ENCODE results near the gene CFAP20. TPM values are rescaled to one million over a fixed set of nuclear protein-coding genes. Genes with fewer than 3 reads are reported as not detected.

CFAP20 gene
- total RNA-seq, 1 experiment from 2014 or later: 59.7 TPM

DNA sequence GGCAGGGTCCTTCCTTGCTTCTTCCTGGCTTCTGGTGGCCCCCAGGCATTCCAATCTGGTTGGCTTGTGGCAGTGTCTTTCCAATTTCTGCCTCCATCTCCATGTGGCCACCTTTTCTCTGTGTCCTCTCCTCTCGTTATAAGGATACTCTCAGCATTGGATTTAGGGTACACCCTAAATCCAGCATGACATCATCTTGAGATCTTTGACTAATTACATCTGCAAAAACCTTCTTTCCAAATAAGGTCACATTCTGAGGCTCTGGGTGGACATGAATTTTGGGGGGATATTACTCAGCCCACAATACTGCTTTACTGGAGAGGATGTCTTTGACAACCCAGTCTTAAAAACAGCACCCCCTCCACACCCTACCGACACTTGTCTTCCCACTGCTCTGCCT, 18.9 kb upstream of the CFAP20 start:
- no peaks in the 10 kb centered on the region for H3K9me2 ChIP-seq (ENCODE audit: insufficient read depth)
- no peaks in the 10 kb centered on the region for H3K4me1 ChIP-seq (ENCODE audit: control insufficient read depth in 1 of 2, insufficient read depth in 2 of 2, low read length in 2 of 2)
- 0 out of 2 replicates have a peak, but pooled peaks cover 2% of the 10 kb centered on the region for H3K27me3 ChIP-seq (ENCODE audit: insufficient read depth, low read length)
- RAD21 ChIA-PET (ENCODE audit: low non-redundant PET in 1 of 2, low total read pairs in 2 of 2, uncharacterized antibody in 2 of 2, unreplicated experiment in 2 of 2): no interaction called here
- no peaks in the 10 kb centered on the region for H3K9me3 ChIP-seq (ENCODE audit: control insufficient read depth in 1 of 2, insufficient read depth in 1 of 2, low read depth in 1 of 2, low read length in 2 of 2)
- TF ChIP-seq YY1 (IDR thresholded peaks at IDR 0.05; ENCODE audit: extremely low read depth, insufficient replicate concordance, low read depth, low read length): no peak
- no peak for TF ChIP-seq EZH2 (IDR thresholded peaks at IDR 0.05)
- no peak for TF ChIP-seq EZH2phosphoT487 (IDR thresholded peaks at IDR 0.05; ENCODE audit: borderline replicate concordance)
- TF ChIP-seq, protein P1, sequence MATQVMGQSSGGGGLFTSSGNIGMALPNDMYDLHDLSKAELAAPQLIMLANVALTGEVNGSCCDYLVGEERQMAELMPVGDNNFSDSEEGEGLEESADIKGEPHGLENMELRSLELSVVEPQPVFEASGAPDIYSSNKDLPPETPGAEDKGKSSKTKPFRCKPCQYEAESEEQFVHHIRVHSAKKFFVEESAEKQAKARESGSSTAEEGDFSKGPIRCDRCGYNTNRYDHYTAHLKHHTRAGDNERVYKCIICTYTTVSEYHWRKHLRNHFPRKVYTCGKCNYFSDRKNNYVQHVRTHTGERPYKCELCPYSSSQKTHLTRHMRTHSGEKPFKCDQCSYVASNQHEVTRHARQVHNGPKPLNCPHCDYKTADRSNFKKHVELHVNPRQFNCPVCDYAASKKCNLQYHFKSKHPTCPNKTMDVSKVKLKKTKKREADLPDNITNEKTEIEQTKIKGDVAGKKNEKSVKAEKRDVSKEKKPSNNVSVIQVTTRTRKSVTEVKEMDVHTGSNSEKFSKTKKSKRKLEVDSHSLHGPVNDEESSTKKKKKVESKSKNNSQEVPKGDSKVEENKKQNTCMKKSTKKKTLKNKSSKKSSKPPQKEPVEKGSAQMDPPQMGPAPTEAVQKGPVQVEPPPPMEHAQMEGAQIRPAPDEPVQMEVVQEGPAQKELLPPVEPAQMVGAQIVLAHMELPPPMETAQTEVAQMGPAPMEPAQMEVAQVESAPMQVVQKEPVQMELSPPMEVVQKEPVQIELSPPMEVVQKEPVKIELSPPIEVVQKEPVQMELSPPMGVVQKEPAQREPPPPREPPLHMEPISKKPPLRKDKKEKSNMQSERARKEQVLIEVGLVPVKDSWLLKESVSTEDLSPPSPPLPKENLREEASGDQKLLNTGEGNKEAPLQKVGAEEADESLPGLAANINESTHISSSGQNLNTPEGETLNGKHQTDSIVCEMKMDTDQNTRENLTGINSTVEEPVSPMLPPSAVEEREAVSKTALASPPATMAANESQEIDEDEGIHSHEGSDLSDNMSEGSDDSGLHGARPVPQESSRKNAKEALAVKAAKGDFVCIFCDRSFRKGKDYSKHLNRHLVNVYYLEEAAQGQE (IDR thresholded peaks at IDR 0.05; ENCODE audit: low read depth): no peak
- TF ChIP-seq, protein P2, sequence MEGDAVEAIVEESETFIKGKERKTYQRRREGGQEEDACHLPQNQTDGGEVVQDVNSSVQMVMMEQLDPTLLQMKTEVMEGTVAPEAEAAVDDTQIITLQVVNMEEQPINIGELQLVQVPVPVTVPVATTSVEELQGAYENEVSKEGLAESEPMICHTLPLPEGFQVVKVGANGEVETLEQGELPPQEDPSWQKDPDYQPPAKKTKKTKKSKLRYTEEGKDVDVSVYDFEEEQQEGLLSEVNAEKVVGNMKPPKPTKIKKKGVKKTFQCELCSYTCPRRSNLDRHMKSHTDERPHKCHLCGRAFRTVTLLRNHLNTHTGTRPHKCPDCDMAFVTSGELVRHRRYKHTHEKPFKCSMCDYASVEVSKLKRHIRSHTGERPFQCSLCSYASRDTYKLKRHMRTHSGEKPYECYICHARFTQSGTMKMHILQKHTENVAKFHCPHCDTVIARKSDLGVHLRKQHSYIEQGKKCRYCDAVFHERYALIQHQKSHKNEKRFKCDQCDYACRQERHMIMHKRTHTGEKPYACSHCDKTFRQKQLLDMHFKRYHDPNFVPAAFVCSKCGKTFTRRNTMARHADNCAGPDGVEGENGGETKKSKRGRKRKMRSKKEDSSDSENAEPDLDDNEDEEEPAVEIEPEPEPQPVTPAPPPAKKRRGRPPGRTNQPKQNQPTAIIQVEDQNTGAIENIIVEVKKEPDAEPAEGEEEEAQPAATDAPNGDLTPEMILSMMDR (IDR thresholded peaks at IDR 0.05 in 2 of 3, conservative IDR thresholded peaks at IDR 0.05 in 1 of 3; ENCODE audit: borderline replicate concordance in 1 of 3, insufficient read depth in 1 of 3, low read depth in 2 of 3, low read length in 2 of 3): no peak
- TF ChIP-seq SIN3A (IDR thresholded peaks at IDR 0.05; ENCODE audit: low read depth): no peak
- TF ChIP-seq JUND (IDR thresholded peaks at IDR 0.05): no peak
- TF ChIP-seq, protein P3, sequence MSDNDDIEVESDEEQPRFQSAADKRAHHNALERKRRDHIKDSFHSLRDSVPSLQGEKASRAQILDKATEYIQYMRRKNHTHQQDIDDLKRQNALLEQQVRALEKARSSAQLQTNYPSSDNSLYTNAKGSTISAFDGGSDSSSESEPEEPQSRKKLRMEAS (IDR thresholded peaks at IDR 0.05): no peak
- TF ChIP-seq SRF (IDR thresholded peaks at IDR 0.05; ENCODE audit: low read depth): no peak
- TF ChIP-seq SP1 (IDR thresholded peaks at IDR 0.05; ENCODE audit: low read depth): no peak
- no peak for TF ChIP-seq FOSL1 (IDR thresholded peaks at IDR 0.05; ENCODE audit: low read depth)
- no peak for TF ChIP-seq TCF7L2 (IDR thresholded peaks at IDR 0.05; ENCODE audit: borderline replicate concordance, extremely low read depth, insufficient read depth, insufficient read length)
- no peak for TF ChIP-seq CEBPB (IDR thresholded peaks at IDR 0.05; ENCODE audit: low read depth)
- no peak for TF ChIP-seq ELF1 (IDR thresholded peaks at IDR 0.05; ENCODE audit: borderline replicate concordance, low read depth)
- TF ChIP-seq ZFX (IDR thresholded peaks at IDR 0.05): no peak
- TF ChIP-seq POLR2AphosphoS5 (IDR thresholded peaks at IDR 0.05; ENCODE audit: low read depth, low read length): no peak
- no peaks in the 10 kb centered on the region for H4K20me1 ChIP-seq (ENCODE audit: insufficient read depth)
- no peak overlapping the region for H3K4me2 ChIP-seq (ENCODE audit: low read length)
- ATAC-seq (no peak), DNase-seq (ENCODE audit: low read depth, low spot score) (no peak)
- no TSS peak for BruUV-seq (replicated peaks)
- H3K36me3 ChIP-seq (ENCODE audit: control insufficient read depth in 1 of 2, insufficient read depth in 2 of 2, low read length in 2 of 2): no peaks in the 10 kb centered on the region
- H2AFZ ChIP-seq (ENCODE audit: low read depth, low read length, poor library complexity, severe bottlenecking): no peak overlapping the region
- H3K4me3 ChIP-seq (replicated peaks in 1 of 2; ENCODE audit: low read depth in 1 of 2, low read length in 2 of 2): no peak overlapping the region
- POLR2A ChIA-PET: no interaction called here
- no peak overlapping the region for H3K27ac ChIP-seq (ENCODE audit: low read depth, low read length)
- CTCF ChIA-PET: interaction anchor here (1.1 kb wide), 1 partner anchor 50 kb away, joined by 3 read pairs; no protein-coding TSS in a partner anchor
- intact Hi-C loops (cut with micrococcal nuclease): no loop called here
- H3K79me2 ChIP-seq (ENCODE audit: insufficient read depth, low read length): no peaks in the 10 kb centered on the region
- H3K9ac ChIP-seq (ENCODE audit: low read length): no peak overlapping the region

Measured in HCT116 (cell line).